ENCODE measurements around the gene TTC28.

- TF ChIP-seq POLR2A (IDR thresholded peaks at IDR 0.05) = no peak
- TF ChIP-seq CTCF (IDR thresholded peaks at IDR 0.05) = no peak
Observed at GRCh38 chr22:28402060-28402459, 277.6 kb downstream of the TTC28 start.

All from lower leg skin (tissue), 3 donors.